Posterior cingulate gyrus (tissue), 11 donors: ENCODE measurements around the gene PADI6.
"Not testable (repeated sequence)": the region's sequence is repeated elsewhere in the genome, so short reads cannot be mapped to it uniquely, and the experiment has no call there.

Experiments
- DNase-seq, 10 donors: peaks; one replicate each; pipeline versions ENCODE4 v3.0.0 to v3.0.0-alpha.2; 2020 to 2021; ENCODE audit warnings: mixed read lengths in 3 of 10
- intact Hi-C: fragments of 100-400 bp; cut with DNase I; formaldehyde crosslinking; loops from one replicate; pipeline ENCODE4 v1.15.1; 2023

The PADI6 gene

DNA sequence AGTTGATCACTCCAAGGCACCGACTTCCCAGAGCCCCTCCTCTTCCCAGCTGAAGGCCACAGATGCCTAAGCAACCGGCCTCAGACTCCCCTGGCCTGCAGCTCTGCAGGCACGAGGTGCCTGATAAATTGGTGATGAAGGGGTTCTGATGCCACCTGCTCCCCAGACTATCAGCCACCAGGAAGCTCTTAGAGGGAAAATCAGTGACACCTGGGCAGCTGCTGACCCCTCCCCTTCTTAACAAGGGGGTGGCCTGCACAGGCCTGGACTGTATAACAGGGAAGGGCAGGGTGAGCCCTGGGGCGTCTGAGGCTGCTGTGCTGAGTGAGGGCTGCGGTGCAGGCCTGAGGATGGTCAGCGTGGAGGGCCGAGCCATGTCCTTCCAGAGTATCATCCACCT is at the start of gene PADI6:
Gene PADI6, plus strand, starts transcription at position 301 of the 400 bp plus-strand sequence. Its CDS starts 50 bp downstream, at position 351.
- no peak for DNase-seq
- intact Hi-C loops = no loop called here

DNA sequence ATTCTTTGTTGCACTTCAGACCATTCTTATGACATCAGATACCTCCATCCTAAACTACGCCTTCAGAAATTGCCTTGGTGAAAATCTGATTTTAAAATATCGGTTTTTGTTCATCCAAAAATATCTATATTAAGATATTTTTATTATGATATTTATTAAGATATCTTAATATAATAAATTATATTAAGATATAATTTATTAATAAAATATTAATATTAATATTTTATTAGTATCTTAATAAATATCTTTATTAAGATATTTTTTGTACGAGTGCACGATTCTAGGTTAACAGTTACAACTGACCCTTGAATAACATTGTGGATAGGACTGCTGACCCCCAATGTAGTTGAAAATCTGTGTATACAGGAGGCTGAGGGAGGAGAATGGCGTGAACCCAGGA is 43.1 kb upstream of the PADI6 start:
- intact Hi-C loops = no loop called here
- no peak for DNase-seq

DNA sequence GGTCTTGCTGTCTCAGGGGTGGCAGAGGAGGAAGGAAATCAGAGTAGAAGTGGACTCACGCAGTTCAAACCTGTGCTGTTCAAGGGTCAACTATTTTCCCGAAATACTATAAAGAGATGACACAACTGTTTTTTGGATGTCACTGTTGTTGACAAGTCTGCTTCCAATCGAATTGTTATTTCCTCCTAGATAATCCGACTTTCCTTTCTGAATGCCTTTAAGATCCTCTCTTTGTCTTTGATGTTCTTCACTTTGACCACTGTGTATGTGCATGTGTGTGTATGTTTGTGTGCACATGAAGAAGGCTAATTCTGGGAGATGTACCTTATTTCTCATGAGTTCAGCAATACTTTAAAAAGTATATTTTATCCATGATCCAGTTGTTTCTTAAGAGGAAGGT is 42.4 kb upstream of the PADI6 start:
- intact Hi-C loops = loop anchor here (10.0 kb wide), 1 partner anchor 265 kb away; no protein-coding TSS in a partner anchor
- no peak for DNase-seq

DNA sequence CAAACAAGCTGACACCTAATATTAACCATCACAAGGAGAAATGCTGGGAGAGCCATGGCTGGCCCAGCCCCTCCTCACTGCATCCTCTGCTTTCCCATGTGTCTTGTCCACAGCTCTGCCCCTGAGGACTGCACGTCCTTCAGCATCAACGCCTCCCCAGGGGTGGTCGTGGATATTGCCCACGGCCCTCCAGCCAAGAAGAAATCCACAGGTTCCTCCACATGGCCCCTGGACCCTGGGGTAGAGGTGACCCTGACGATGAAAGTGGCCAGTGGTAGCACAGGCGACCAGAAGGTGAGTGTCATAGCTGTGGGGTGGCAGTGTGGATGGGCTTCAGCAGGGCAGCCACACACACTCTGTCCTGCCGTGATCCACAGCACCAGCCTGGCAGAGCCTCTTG is 41.1 kb upstream of the PADI6 start:
- peak in 2 of 10 donors; percentile 26 to 44 for DNase-seq
- intact Hi-C loops = loop anchor here (10.0 kb wide), 1 partner anchor 266 kb away; no protein-coding TSS in a partner anchor

DNA sequence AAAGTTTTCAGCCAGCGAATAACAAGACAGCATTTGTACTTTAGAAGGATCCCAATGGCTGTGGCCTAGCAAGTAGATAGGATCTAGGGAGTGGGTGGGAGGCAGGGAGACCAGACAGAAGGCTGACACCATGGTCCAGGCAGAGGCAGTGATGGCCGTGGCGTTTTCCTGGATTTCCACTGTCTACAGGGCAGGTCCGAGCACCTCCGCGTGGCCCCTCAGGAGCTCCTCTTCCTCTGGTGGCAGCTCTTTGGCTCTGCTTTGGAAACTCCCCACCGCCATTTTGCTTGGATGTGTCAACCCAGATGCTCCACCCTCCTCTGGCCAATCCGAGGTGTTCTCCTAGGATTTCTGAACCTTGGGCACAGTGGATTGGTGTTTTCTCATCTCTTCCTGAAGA is 38.9 kb upstream of the PADI6 start:
- intact Hi-C loops = loop anchor here (10.0 kb wide), 1 partner anchor 268 kb away; no protein-coding TSS in a partner anchor
- DNase-seq = peak in 2 of 10 donors; percentile 9 to 73

DNA sequence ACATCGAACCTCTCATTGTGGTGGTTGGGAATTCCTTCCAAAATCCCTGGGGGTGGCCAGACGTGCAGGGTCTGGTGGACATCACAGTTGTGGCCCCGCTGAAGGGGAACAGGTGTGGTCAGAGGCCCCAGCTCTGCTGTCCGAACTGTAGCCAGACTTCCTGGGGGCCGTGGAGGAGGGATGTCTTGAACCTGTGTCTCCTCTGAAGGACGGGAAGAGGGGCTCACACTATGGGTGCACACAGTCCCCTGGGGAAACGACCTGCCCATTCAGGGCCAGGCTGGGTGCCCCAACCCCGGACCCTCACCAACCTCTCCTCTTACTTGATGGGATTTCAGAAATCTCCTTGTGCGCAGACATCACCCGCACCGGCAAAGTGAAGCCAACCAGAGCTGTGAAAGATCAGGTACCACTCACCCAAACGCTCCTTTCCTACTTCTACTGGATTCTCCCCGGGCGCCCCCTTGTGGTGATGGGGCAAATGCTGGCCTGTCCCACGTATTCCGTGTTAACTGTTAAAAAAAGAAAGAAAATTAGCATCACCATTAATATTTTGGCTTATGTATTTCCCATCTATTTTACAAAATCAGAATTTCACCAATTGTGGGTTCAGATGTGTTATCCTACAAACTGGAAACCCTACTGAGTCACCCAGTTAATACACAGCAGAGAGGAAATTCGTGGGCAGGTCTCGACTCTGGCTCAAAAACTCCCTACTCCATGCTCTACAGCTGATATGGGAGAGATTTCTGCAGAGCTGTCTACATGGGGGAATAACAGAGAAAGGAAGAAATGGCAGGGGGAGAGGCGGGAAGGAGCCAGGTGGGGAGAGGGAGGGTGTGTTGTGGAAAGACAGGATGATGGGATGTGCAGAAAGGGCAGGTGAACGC is 35.9 kb upstream of the PADI6 start:
- intact Hi-C loops = loop anchor here (2.0 to 10.0 kb wide), 2 partner anchors 211 to 271 kb away; no protein-coding TSS in a partner anchor
- peak in 9 of 10 donors; percentile 18 to 89 (median 67) for DNase-seq

DNA sequence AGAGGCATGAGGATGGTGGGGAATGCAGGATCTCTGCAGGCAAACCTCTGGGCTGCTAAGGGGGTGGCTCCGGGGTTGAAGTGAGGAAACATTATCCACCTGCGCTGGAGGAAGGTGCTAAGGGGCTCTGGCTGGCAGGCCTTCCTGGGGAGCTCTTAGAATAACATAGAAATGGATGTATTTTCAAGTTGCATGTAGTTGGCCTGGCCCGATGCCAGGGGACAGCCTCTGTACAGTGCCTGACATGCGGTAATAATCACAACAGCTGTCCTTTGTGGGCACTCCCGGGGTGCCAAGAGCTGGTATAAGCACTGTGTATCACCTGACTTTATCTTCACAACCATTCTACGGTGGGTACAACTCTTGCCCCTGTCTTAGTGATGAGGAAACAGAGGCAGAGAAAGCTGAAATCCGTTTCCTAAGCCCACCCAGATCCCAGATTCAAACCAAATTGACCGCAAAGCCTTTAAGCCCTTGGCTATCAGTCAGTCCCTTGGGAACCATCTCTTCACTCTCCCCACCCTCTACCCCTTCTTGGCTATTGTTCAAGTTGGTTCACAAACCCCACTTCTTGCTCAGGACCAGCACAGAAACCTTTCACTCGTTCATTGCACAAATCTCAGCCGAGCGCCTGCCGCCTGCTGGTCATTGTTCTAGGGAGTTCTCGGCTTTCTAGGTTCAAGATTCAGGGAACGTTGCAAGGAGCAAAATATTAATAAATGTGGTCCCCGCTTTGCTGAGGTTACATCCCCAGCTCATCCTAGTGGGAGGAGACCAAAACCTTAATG is 33.1 kb upstream of the PADI6 start:
- intact Hi-C loops = loop anchor here (10.0 kb wide), 1 partner anchor 274 kb away; no protein-coding TSS in a partner anchor
- DNase-seq = peak in 2 of 10 donors; percentile 50 to 63

DNA sequence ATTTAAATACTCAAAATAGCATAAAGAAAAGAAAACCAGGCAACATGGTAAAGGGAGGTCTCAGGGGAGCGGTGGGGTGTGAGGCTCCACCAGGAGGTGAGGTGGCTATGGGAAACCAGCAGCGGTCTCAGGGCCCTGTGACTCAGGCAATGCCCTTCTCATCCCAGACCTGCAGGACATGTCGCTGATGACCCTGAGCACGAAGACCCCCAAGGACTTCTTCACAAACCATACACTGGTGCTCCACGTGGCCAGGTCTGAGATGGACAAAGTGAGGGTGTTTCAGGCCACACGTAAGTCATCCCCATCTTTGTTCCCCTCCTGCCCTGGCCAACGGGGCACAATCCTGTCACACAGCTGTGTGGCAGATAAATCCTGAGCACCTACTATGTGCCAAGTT is 32.5 kb upstream of the PADI6 start:
- intact Hi-C loops = loop anchor here (10.0 kb wide), 1 partner anchor 275 kb away; no protein-coding TSS in a partner anchor
- peak in 2 of 10 donors; percentile 31 to 34 for DNase-seq

DNA sequence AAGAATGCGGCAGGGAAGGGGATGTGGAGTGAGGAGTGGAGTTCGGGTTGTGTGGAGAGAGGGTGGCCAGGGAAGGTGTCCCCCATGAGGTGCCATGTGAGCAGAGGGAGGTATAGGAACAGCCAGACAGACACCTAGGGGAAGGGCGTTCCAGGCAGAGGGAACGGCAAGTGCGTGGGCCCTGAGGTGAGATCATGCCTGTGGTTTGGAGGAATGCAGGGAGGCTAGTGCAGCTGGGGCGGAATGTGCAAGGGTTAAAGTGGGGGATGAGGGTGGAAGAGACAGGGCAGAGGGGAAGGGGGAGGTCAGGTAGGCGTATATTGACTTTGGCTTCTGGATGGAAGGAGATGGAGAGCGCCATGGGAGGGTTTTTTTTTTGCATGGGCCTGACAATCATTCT is 31.6 kb upstream of the PADI6 start:
- intact Hi-C loops = no loop called here
- peak in 2 of 10 donors; percentile 7 to 43 for DNase-seq

DNA sequence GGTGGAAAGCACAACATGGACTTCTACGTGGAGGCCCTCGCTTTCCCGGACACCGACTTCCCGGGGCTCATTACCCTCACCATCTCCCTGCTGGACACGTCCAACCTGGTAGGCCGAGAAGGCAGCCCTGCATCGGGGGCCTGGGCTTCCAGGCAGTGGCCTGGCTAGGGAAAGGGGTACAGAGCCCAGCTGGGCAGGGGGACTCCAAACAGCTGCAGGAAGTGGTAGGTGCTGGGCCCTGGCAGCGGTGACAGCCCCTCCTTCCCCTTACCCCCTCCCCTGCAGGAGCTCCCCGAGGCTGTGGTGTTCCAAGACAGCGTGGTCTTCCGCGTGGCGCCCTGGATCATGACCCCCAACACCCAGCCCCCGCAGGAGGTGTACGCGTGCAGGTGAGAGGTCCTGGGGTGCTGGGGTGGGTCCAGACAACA is 30.0 kb upstream of the PADI6 start:
- intact Hi-C loops = no loop called here
- peak in 2 of 10 donors; percentile 64 to 71 for DNase-seq

DNA sequence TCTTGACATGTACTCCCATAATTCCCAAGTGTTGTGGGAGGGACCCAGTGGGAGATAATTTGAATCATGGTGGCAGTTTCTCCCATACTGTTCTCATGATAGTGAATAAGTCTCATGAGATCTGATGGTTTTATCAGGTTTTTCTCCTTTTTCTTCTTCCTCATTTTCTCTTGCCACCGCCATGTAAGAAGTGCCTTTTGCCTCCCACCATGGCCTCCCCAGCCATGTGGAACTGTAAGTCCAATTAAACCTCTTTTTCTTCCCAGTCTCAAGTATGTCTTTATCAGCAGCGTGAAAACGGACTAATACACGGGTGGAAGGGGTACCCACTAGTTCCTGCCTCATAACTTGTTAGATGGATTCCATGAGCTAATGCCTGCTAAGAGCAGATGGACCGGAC is 26.5 kb upstream of the PADI6 start:
- intact Hi-C loops = not testable (repeated sequence)

DNA sequence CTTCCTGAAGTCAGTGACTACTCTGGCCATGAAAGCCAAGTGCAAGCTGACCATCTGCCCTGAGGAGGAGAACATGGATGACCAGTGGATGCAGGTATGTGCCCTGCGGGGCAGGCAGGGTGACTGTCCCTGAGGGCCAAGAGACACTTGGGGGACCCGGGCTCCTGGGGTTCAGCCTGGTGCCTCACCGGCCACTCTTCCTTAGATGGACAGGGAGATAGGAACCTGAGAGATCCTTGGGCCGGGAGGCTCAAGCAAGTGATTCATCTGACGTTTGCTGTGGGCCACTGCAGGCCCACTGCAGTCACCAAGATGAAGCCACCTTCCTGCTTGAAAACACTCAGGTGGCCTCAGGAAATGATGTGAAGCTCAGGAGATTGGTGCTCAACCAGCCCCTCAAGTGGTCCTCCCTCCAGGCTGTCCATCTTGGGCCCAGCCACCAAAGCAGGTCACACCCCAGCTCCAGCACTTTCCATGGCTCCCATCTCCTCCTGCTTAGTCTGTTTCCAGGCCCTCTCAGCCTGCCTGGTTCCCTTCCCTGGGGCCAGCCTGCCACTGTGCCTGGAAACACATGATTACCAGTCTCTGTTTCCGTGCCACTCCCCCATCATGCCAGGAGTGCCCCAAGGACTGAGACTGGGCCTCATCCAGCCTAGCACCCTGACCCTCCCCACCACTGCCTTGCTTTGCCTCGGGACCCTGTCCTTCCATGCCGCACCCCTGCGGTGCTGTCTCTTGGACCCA is 25.8 kb upstream of the PADI6 start:
- peak in 2 of 10 donors; percentile 39 to 76 for DNase-seq
- intact Hi-C loops = no loop called here

More for the DNA sequence above, 26.5 kb upstream of the PADI6 start:
- peak in 1 of 10 donors; percentile 16 for DNase-seq

DNA sequence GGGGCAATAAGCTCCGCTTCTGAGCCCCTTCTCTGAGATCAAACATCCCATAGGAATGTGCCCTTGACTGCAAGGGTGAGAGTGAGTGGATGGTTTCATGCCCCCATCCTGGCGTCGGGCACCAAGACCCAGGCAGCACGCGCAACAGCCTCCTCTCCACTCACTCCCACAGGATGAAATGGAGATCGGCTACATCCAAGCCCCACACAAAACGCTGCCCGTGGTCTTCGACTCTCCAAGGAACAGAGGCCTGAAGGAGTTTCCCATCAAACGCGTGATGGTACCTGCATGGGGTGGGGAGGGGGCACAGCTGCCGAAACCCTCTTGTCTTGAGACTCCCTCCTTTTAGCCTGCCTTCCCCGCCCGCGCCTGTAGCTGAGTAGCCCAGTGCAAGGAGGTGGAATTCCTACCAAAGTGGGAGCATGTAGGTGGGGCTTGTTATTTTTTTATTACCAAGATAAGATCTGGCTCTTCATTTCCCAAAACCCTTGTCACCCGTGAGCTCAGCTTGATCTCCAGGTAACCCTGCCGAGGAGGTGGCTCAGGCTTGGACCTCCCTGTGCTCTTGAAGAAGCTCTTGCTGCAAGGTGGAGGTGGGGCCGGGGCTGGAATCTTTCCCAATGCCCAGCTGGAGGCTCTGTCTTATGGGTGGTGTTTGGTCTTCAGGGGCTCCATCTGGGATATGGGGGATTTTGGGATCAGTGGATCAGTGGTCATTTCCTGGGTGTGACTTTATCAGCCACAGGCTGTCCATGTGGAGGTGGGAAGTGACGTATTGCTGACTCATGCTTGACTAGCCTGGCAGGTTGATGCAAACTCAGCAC is 24.0 kb upstream of the PADI6 start:
- DNase-seq = peak in 2 of 10 donors; percentile 55 to 83
- intact Hi-C loops = no loop called here

DNA sequence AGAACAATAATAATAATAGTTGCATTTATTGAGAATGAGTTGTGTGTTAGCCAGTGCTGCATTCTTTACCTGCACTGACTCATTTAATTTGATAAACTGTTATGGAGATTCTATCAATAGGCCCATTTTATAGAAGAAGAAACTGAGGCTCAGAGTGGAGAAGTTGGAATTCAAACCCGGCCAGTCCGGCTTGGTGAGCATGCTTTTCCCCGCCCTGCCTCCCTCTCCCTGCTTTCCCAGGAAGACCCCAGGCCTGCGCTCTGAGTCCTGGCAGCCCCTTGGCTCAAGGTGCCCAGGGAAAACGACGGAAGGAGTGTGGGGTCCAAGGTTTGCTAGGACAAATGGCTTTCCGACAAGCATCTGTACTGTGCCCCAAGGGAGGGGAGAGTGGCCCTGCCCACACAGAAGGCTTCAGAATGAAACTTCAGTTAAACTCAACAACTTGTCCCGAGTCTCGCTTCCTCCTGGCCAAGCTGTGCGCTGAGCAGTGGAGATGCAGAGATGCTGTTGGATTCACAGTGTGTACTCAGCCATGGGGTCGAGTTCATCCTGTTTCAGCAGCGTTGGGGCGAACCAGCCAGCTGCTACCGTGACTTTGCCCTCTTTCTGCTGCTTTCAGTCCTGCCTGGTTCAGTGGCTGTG is 23.3 kb upstream of the PADI6 start:
- DNase-seq = peak in 3 of 10 donors; percentile 30 to 66 (median 57)
- intact Hi-C loops = no loop called here

DNA sequence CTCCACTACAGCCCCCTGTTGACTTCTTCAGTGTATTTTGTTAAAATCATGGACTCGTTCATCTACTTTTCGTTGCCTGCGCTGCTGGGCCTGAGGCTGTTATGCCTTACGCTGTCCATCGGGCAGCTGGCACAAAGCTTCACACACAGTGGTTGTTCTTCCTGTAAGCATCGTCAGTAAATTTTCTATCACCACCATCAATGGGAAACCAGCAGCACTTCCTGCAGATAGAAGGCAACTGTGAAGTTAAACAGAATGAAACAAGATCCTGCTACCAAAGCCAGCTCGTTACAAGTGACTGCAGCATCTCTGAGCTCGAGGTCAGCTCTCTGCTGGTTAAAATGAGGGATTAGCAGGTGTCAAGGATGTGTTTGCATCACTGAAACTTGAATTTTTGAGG is 21.9 kb upstream of the PADI6 start:
- intact Hi-C loops = no loop called here
- DNase-seq = peak in 2 of 10 donors; percentile 10 to 32

DNA sequence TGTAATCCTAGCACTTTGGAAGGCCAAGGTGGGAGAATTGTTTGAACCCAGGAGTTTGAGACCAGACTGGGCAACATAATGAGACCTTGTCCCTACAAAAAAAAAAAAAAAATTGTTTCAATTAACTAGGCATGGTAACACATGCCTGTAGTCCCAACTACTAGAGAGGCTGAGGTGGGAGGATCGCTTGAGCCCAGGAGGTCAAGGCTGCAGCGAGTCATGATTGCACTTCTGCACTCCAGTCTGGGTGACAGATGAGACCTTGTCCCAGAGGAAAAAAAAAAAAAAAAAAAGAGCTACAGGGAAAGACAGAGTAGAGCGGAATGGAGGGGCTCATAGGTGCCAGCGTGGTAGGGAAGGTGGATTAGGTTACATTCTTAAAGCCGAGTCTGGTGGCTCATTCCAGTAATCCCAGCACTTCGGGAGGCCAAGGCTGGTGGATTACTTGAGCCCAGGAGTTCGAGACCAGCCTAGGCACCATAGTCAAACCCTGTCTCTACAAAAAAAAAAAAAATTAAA is 21.0 kb upstream of the PADI6 start:
- intact Hi-C loops = no loop called here
- peak in 2 of 10 donors; percentile 19 to 45 for DNase-seq

DNA sequence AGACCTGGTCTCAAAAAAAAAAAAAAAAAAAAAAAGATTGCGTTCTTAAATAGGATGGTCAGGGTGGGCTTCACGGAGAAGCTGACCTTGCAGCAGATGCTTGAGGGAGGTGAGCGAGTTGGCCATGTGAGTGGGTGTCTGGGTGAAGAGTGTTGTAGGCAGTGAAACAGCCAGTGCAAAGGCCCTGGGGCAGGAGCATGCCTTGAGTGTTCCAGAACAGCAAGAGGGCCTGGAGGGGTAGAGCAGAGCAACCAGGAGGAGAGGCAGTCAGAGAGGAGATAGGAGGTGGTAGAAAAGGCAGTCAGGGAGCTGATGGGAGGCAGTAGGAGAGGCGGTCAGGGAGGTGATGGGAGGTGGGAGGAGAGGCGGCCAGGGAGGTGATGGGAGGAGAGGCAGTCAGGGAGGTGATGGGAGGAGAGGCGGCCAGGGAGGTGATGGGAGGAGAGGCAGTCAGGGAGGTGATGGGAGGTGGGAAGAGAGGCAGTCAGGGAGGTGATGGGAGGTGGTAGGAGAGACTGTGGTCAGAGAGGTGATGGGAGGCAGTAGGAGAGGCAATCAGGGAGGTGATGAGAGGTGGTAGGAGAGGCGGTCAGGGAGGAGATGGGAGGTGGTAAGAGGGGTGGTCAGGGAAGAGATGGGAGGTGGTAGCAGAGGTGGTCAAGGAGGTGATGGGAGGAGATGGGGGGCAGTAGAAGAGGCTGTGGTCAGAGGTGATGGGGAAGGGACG is 20.2 kb upstream of the PADI6 start:
- no peak for DNase-seq
- intact Hi-C loops = no loop called here

DNA sequence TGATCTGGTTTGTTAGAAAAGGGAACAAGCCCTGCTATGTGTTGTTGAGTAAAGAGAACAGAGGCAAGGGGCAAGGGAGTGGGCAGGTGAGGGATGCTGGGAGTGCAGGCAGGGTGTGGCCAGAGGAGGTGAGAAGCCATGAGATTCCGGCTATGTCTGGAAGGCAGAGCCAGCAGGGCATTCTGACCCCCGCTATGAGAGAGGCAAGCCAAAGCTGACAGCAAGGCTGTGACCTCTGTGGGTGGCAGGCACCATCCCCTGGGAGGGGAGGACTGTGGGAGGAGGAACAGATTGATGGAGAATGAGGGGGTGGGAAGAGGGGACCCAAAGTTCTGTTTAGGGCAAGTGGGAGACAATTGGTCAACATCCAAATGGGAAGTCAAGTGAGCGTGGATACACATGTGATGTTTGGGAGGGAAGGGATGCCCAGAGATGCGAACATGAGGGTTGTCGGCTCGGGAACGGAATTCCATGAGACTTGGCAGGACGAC is 19.5 kb upstream of the PADI6 start:
- DNase-seq = no peak
- intact Hi-C loops = no loop called here
